NOMO-1 treated with dmso at 0.1 percent for 144 hours (cell line): ENCODE results near the gene ADGRE2.
"Not testable (repeated sequence)": the region's sequence is repeated elsewhere in the genome, so short reads cannot be mapped to it uniquely, and the experiment has no call there.

Experiments used
- DNase-seq: peaks from one replicate; lab custom pipeline; 2025; ENCODE audit not compliant: unreplicated experiment; lab: John Stamatoyannopoulos, UW

ADGRE2 gene

GRCh38 chr19:14780622-14781225 lies 2.4 kb upstream of the ADGRE2 start:
- not testable (repeated sequence) for DNase-seq

- no peak for DNase-seq
Measured at GRCh38 chr19:14779151-14779550, 791 bp upstream of the ADGRE2 start.

- DNase-seq = not testable (repeated sequence)
Measured at GRCh38 chr19:14777645-14778044, 715 bp downstream of the ADGRE2 start.

GRCh38 chr19:14775869-14776586 lies 2.3 kb downstream of the ADGRE2 start:
- DNase-seq = no peak

GRCh38 chr19:14775326-14775725 lies 3.0 kb downstream of the ADGRE2 start:
- not testable (repeated sequence) for DNase-seq

- no peak for DNase-seq
Measured at GRCh38 chr19:14774373-14774772, 4.0 kb downstream of the ADGRE2 start.

- DNase-seq = not testable (repeated sequence)
Measured at GRCh38 chr19:14773722-14774121, 4.6 kb downstream of the ADGRE2 start.

- no peak for DNase-seq
Measured at GRCh38 chr19:14772995-14773394, 5.4 kb downstream of the ADGRE2 start.

GRCh38 chr19:14772467-14772866 lies 5.9 kb downstream of the ADGRE2 start:
- no peak for DNase-seq

- no peak for DNase-seq
Measured at GRCh38 chr19:14770944-14771839, 7.2 kb downstream of the ADGRE2 start.

GRCh38 chr19:14770136-14770535 lies 8.2 kb downstream of the ADGRE2 start:
- DNase-seq = no peak

GRCh38 chr19:14769201-14769600 lies 9.2 kb downstream of the ADGRE2 start:
- no peak for DNase-seq

GRCh38 chr19:14768001-14768400 lies 10.4 kb downstream of the ADGRE2 start:
- DNase-seq = no peak

- DNase-seq = no peak
Measured at GRCh38 chr19:14767466-14767971, 10.8 kb downstream of the ADGRE2 start.

- not testable (repeated sequence) for DNase-seq
Measured at GRCh38 chr19:14765841-14766240, 12.5 kb downstream of the ADGRE2 start.

- DNase-seq = not testable (repeated sequence)
Measured at GRCh38 chr19:14765403-14765802, 13.0 kb downstream of the ADGRE2 start.

GRCh38 chr19:14764401-14764800 lies 14.0 kb downstream of the ADGRE2 start:
- no peak for DNase-seq

- DNase-seq = no peak
Measured at GRCh38 chr19:14763497-14764145, 14.7 kb downstream of the ADGRE2 start.

GRCh38 chr19:14762111-14762510 lies 16.2 kb downstream of the ADGRE2 start:
- no peak for DNase-seq

- DNase-seq = no peak
Measured at GRCh38 chr19:14761607-14762006, 16.8 kb downstream of the ADGRE2 start.

GRCh38 chr19:14758816-14759215 lies 19.5 kb downstream of the ADGRE2 start:
- DNase-seq = no peak
